HG02678 (cell line): ENCODE measurements around the gene SPEM2.

ENCODE experiments used
- ATAC-seq: cut with Tn5 transposase; IDR thresholded peaks from one replicate; pipeline ENCODE4 v1.9.1; 2021; ENCODE audit warnings: mild to moderate bottlenecking, moderate library complexity; ENCODE audit not compliant: unreplicated experiment

Gene SPEM2

DNA sequence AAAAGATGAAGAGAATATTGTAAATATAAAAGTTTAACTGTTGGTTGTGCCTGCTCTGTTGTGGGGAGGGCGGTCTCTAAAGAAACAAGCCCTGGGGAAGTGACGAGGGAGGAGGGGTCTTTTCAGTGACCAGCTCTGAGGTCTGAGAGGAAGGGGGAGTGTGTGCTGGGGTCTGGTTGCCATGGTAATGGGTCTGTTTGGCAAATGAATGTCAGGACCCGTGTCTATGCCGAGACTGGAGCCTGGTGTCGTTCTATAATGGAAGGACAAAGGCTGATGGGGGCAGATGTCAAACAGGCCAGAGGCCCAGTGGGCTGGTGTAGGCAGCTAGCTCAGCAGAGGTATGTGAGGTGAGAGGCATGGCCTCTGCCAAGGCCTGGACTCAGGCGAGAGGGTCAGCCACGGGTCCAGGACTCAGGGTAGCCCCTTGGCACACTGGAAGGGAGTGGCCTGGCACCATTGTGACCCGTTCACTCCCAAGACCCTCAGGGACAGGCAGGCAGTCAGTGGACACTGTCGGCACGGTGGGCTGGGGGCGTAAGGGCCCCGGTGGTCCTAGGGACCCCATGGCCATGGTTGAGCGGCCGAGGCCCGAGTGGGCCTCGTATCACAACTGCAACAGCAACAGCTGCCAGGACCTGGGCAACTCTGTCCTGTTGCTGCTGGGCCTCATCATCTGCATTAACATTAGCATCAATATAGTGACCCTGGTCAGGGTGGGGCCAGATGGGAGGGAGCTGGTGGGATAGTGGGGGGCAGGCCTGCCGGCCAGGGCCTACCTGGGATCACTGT lies 5.4 kb upstream of the SPEM2 start, which contains the start of gene SPEM1:
Gene SPEM1, plus strand, starts transcription at position 506 of the 792 bp plus-strand sequence. Its CDS starts 61 bp downstream, at position 567.
- ATAC-seq, result no peak

DNA sequence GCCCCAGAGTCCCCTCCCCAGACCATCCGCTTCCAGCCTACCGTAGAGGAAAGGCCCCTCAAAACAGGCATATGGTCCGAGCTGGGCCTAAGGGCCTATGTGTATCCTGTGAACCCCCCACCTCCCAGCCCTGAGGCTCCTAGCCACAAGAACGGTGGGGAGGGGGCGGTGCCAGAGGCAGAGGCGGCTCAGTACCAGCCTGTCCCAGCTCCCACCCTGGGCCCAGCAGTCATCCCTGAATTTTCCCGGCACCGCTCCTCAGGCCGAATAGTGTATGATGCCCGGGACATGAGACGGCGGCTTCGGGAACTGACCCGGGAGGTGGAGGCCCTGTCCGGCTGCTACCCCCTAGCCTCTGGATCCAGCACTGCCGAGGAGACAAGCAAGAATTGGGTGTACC lies 4.2 kb upstream of the SPEM2 start:
- no peak for ATAC-seq

GRCh38 chr17:7423679-7424078 lies 1.7 kb upstream of the SPEM2 start:
- no peak for ATAC-seq

- ATAC-seq, result no peak
Observed at GRCh38 chr17:7425756-7426155, 340 bp downstream of the SPEM2 start.

- ATAC-seq, result no peak
Observed at GRCh38 chr17:7426203-7426863, 917 bp downstream of the SPEM2 start.

GRCh38 chr17:7426896-7427489 lies 1.6 kb downstream of the SPEM2 start:
- no peak for ATAC-seq

- ATAC-seq, result no peak
Observed at GRCh38 chr17:7427549-7427948, 2.1 kb downstream of the SPEM2 start.

DNA sequence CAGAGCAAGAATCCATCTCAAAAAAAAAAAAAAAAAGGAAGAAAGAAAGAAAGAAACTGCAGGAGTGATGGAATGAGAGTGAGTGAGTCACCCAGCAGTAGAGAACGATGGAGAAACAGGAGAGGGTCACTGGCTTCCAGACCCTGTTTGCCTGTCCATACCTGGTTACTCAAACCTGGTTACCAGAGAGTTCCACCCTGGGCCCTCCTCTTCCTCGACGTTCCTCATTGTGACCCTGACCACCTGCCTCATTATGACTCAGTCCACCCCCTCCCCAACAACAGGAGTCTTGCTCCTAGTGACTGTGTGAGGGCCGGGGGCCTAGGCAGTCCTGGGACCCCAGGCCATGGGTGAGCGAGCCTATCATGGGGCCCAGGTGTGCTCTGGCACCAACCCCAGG lies 3.1 kb downstream of the SPEM2 start, which contains the start of gene SPEM3:
Gene SPEM3, plus strand, starts transcription at position 301 of the 400 bp plus-strand sequence. Its CDS starts 46 bp downstream, at position 347.
- no peak for ATAC-seq

GRCh38 chr17:7429722-7430121 lies 4.3 kb downstream of the SPEM2 start:
- ATAC-seq, result no peak

DNA sequence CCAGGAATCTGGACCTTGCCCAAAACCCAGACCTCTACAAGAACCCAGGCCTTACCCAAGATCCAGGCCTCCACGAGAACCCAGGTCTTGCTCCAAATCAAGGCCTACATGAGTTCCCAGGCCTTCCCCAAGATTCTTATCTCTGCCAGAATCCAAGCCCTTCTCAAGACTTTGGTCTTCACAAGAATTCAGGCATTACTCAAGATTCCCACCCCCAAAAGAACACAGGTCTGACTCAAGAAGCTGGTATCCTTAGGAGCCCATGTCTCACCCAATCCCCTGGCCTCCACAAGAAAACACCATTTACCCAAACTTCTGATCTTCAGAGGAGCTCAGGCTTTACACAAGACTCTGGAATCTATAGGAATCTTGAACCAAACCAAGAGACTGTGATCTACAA lies 5.8 kb downstream of the SPEM2 start:
- no peak for ATAC-seq

DNA sequence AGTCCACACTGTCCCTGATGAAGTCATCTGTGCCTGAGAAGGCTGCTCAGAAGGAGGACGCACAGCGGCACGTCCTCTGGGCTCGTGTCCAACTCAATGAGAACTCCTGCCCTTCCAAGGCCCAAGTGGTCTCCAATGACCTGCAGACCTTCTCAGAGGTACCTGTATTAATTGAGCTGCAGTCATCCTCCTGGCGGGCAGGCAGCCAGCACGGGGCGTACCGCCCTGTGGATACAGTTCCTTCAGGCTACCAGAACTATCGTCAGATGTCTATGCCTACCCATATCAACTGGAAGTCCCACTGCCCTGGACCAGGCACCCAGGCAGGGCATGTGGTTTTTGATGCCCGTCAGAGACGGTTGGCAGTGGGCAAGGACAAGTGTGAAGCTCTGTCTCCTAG lies 6.9 kb downstream of the SPEM2 start:
- no peak for ATAC-seq

DNA sequence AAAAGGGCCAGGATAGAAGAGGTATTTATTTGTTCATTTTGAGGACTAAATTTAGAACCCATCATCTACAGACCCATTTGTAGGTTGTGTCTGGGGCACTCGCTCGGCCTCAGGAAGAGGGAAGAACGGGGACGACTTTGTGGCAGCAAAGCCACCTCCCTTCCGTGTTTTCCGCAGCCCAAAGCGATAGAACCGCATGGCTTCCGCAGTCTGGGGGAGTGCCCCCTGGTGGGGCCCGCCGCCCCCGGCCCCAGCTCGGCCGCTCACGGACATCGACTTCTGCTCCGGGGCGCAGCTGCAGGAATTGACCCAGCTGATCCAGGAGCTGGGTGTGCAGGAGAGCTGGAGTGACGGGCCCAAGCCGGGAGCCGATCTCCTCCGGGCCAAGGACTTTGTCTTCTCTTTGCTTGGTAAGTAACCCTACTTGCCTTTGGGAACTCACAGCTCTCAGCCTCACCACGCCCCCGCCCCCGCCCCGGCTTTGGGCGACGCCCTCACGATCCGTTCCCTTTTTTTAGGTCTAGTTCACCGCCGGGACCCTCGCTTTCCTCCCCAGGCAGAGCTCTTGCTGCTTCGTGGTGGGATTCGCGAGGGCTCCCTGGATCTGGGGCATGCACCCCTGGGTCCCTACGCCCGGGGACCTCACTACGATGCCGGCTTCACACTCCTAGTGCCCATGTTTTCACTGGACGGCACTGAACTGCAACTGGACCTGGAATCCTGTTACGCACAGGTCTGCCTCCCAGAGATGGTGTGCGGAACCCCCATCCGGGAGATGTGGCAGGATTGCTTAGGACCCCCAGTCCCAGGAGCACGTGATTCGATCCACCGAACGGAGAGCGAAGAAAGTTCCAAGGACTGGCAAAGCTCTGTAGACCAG lies 10.5 kb downstream of the SPEM2 start:
- no peak for ATAC-seq

DNA sequence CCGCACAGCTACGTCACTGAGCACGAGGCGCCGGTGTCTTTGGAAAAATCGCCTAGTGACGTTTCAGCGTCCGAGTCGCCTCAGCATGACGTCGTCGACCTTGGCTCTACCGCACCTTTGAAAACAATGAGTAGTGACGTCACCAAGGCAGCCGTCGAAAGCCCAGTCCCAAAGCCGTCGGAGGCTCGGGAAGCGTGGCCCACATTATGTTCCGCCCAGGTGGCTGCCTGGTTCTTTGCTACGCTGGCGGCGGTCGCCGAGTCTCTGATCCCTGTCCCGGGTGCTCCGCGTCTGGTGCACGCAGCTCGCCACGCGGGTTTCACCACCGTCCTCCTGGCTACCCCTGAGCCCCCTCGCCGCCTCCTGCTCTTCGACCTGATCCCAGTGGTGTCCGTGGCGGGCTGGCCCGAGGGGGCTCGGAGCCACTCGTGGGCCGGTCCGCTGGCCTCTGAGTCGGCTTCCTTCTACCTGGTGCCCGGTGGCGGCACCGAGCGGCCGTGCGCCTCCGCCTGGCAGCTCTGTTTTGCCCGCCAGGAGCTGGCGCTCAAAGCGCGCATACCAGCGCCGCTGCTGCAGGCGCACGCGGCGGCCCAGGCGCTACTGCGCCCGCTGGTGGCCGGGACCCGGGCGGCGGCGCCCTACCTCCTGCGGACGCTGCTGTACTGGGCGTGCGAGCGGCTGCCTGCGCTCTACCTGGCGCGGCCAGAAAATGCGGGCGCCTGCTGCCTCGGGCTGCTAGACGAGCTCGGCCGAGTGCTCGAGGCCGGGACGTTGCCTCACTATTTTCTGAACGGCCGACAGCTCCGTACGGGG lies 11.3 kb downstream of the SPEM2 start:
- no peak for ATAC-seq

DNA sequence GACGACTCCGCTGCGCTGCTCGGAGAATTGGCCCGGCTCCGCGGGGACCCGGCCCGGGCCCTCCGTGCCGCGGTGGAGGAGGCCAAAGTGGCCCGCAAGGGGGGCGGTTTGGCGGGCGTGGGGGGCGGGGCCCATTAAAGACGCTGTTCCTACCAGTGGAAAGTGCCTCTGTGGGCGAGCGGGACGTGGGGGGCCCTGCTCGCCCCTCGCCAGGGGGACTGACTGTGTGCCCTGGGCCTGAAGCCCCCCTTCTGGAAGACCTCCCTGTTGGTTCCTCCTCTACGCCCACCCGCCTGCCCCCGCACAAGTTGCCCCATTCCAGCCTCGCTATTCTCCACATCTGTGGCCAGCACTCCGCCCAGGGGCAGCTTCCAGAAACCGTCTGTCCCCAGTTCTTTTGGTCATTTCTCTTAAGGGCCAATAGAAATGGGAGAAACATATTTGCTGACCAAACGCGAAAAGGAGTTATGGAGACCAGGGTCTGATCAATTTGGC lies 12.0 kb downstream of the SPEM2 start:
- no peak for ATAC-seq

DNA sequence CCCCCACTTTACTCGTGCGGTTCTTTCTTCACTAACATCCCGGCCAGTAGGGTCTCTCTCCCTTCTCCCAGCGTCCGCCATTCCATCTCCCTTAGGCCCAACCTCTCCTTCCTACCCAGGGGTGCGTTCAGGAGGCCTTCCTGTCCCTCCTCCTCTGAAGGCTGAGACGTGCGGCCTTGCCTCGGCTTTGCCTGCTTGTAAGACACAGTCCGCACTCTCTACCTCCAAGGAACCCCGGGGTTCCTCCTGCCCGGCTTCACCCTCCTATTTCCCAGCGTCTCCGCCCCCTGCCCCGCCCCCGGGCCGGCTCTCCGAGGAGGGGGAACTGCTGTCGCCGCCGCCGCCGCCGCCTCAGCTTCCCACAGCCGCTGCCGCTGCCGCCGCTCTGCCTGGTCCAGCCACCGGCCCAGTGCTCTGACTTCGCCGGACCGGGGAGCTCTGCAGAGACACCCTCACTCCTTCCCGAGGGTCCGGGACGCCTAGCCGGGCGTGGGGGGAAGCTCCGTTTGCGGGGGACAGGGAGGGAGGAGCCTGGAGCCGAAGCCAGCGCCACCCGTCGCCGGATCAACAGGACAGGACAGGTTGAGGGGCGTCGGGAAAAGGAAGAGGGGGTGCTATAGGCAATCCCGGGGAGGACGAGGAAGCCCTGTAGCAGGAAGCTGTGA lies 12.7 kb downstream of the SPEM2 start:
- ATAC-seq, result no peak

- no peak for ATAC-seq
Observed at GRCh38 chr17:7438656-7439460, 13.4 kb downstream of the SPEM2 start.

- no peak for ATAC-seq
Observed at GRCh38 chr17:7439462-7440112, 14.2 kb downstream of the SPEM2 start, which contains the start of gene FGF11. Gene FGF11 (plus strand): TSS chr17:7439512. CDS start chr17:7439621, 109 bp downstream.
